Measurements from ENCODE around the gene MPI. TPM values are rescaled to one million over a fixed set of nuclear protein-coding genes. Genes with fewer than 3 reads are reported as not detected.

MPI gene
- total RNA-seq, 2 experiments from 2014 or later: 67.1 to 74.3 TPM

DNA sequence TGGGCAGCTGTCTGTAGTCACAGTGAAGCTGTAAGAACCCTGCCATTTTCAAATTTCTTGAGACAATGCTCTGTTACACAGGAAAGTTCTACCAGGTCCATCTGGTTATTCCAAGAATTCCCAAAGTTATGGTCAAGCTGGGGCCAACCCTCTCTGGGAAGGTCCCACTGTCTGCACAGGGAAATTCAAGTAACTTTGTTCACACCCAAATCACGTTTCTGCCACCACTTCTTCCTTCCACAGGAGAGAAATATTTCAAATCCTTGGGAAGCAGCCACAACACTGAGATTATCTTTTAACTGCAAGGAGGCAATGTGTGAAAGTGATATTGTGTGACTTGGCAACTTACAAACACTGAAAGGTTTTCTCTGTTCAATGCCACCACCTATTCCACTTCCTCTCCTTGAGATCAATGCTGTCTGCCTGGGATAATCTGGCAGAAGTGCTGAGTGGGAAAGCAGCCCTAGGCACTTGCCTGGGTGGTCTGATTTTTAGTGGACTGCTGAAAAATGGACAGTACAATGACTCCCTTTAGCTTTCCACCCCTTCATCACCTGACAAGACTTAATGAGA, 22.3 kb upstream of the MPI start:
- Mint-ChIP-seq H3K27me3 (no peaks in the 10 kb centered on the region), H3K9me3 (no peaks in the 10 kb centered on the region), H3K36me3 (ENCODE audit: low read depth) (peaks cover 37% of the 10 kb centered on the region), H3K4me3 (no peak overlapping the region), H3K27ac (peak overlapping the region; percentile 44), H3K4me1 (ENCODE audit: low read depth) (peaks cover 67% of the 10 kb centered on the region)
- POLR2A ChIA-PET: interaction anchor here (1.1 to 1.4 kb wide), 3 partner anchors 14 to 64 kb away, joined by 3 to 6 read pairs (median 4); partner anchors contain the start of gene ULK3
- ATAC-seq: no peak
- CTCF ChIA-PET: interaction anchor here (4.9 kb wide), 1 partner anchor 34 kb away, joined by 37 read pairs; no protein-coding TSS in a partner anchor
- intact Hi-C loops (cut with micrococcal nuclease): no loop called here
- DNase-seq: no peak
- TF ChIP-seq, protein P1, sequence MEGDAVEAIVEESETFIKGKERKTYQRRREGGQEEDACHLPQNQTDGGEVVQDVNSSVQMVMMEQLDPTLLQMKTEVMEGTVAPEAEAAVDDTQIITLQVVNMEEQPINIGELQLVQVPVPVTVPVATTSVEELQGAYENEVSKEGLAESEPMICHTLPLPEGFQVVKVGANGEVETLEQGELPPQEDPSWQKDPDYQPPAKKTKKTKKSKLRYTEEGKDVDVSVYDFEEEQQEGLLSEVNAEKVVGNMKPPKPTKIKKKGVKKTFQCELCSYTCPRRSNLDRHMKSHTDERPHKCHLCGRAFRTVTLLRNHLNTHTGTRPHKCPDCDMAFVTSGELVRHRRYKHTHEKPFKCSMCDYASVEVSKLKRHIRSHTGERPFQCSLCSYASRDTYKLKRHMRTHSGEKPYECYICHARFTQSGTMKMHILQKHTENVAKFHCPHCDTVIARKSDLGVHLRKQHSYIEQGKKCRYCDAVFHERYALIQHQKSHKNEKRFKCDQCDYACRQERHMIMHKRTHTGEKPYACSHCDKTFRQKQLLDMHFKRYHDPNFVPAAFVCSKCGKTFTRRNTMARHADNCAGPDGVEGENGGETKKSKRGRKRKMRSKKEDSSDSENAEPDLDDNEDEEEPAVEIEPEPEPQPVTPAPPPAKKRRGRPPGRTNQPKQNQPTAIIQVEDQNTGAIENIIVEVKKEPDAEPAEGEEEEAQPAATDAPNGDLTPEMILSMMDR (IDR thresholded peaks at IDR 0.05): no peak

DNA sequence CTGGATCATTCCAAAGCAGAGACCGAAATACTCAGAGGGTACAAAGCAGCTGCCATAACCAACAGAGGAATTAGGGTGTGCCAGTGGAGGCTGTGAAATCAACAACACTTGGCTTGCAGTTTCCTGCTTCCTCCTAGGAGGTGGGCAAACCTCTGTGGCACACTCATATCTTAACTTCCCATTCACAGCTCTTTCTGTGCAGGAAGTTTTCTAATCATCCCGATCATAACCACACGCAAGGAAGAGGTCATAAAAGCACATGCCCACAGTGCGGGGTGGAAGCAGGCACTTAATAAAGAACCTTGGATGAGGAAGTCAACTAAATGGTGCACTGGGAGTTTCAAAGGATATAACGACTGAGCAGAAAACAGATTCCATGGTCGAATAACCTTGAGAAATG, 21.8 kb upstream of the MPI start:
- H3K4me3 Mint-ChIP-seq: no peak overlapping the region
- CTCF ChIA-PET: interaction anchor here (1.0 to 4.9 kb wide), 2 partner anchors 9 to 33 kb away, joined by 5 to 37 read pairs; no protein-coding TSS in a partner anchor
- DNase-seq (no peak), ATAC-seq (no peak)
- intact Hi-C loops (cut with micrococcal nuclease): no loop called here
- H3K9me3 Mint-ChIP-seq: no peaks in the 10 kb centered on the region
- H3K27me3 Mint-ChIP-seq: no peaks in the 10 kb centered on the region
- peak overlapping the region; percentile 44 for H3K27ac Mint-ChIP-seq
- peaks cover 71% of the 10 kb centered on the region for H3K4me1 Mint-ChIP-seq (ENCODE audit: low read depth)
- TF ChIP-seq, protein P1 (IDR thresholded peaks at IDR 0.05): no peak
- POLR2A ChIA-PET: interaction anchor here (1.1 to 1.4 kb wide), 3 partner anchors 14 to 64 kb away, joined by 3 to 6 read pairs (median 4); partner anchors contain the start of gene ULK3
- peaks cover 40% of the 10 kb centered on the region for H3K36me3 Mint-ChIP-seq (ENCODE audit: low read depth)

DNA sequence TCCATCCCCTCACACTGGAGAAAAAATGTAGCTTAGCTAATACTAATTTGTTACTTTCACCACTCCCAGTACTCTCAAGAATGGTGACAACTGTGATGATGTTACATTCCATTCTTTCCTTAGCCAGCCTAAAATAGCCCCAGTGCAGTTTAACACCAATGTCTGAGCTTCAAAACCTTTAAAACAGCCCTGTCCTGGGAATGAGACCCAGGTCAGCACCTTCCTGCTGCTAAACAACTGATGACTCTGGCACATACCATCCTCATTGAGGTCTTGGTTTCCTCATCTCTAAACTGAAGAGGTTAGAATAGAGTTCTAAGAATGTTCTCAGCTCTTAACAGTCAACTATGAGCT, 20.5 kb upstream of the MPI start:
- intact Hi-C loops (cut with micrococcal nuclease): no loop called here
- DNase-seq: no peak
- peak overlapping the region; percentile 95 for H3K4me3 Mint-ChIP-seq
- H3K27ac Mint-ChIP-seq: peak overlapping the region; percentile 89
- no peak for ATAC-seq
- CTCF ChIA-PET: interaction anchor here (0.8 to 4.9 kb wide), 13 partner anchors 11 to 237 kb away, joined by 3 to 37 read pairs (median 5); partner anchors contain the start of gene FAM219B
- H3K36me3 Mint-ChIP-seq (ENCODE audit: low read depth): peaks cover 35% of the 10 kb centered on the region
- TF ChIP-seq, protein P1 (IDR thresholded peaks at IDR 0.05): no peak
- no peaks in the 10 kb centered on the region for H3K27me3 Mint-ChIP-seq
- no peaks in the 10 kb centered on the region for H3K9me3 Mint-ChIP-seq
- POLR2A ChIA-PET: interaction anchor here (0.7 to 2.9 kb wide), 17 partner anchors 8 to 252 kb away, joined by 3 to 18 read pairs (median 4); partner anchors contain the start of genes COX5A, CPLX3, FAM219B and MPI
- peaks cover 66% of the 10 kb centered on the region for H3K4me1 Mint-ChIP-seq (ENCODE audit: low read depth)

DNA sequence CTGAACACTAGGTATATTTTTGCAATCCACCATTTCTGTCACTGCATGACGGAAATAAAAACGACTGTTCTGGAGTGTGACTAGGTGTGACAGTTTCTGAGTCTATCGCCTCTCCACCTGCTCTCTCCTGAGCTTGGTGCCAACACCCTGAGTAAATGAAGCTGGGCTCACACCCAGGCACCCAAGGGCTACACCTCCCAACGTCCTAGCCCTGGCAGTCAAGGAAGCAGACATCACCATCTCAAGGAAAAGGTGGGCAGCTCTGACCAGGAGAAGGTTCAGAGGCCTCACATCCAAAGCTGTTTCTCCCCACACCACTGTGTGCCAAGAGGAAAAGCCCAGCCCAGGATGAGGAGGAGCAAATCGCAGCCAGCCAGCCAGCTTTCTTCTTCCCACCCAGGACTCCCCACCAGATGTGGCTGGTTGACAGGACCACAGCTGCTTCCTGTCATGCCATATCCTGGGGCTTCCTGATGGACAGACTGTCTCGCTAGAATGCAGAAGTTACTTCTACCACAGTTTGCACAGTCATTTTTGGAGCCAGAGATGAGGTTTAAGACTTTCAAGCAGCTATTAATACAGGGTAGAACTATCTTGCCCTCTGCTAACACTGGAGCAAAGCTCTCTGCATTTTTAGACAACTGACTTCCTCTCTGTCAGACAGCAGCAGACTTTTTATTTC, 20.0 kb upstream of the MPI start:
- ATAC-seq (peak; percentile 35), DNase-seq (peak; percentile 62)
- H3K36me3 Mint-ChIP-seq (ENCODE audit: low read depth): peaks cover 33% of the 10 kb centered on the region
- peak overlapping the region; percentile 89 for H3K27ac Mint-ChIP-seq
- peaks cover 63% of the 10 kb centered on the region for H3K4me1 Mint-ChIP-seq (ENCODE audit: low read depth)
- H3K27me3 Mint-ChIP-seq: no peaks in the 10 kb centered on the region
- ChIA-PET POLR2A (interaction anchor here (0.7 to 2.9 kb wide), 21 partner anchors 8 to 253 kb away, joined by 3 to 18 read pairs (median 4); partner anchors contain the start of genes COX5A, CPLX3, FAM219B and MPI), CTCF (interaction anchor here (0.7 to 4.9 kb wide), 16 partner anchors 12 to 238 kb away, joined by 3 to 37 read pairs (median 4); partner anchors contain the start of gene FAM219B)
- no peaks in the 10 kb centered on the region for H3K9me3 Mint-ChIP-seq
- TF ChIP-seq, protein P1 (IDR thresholded peaks at IDR 0.05): no peak
- intact Hi-C loops (cut with micrococcal nuclease): no loop called here
- H3K4me3 Mint-ChIP-seq: peak overlapping the region; percentile 95
